Astrocyte (in vitro differentiated cells and primary cell): Measurements from ENCODE around the gene ANO8. TPM values are rescaled to one million over a fixed set of nuclear protein-coding genes. Genes with fewer than 3 reads are reported as not detected.

ENCODE experiments used
- DNase-seq: peaks from one replicate; pipeline ENCODE4 v3.0.0-alpha.2; 2010; ENCODE audit warnings: low read depth
- FAIRE-seq: peaks from 2 replicates; lab custom pipeline; 2011; peaks lifted over from hg19 to GRCh38; lab: Jason Lieb, UNC
- H2AFZ ChIP-seq: 2 replicates; pipeline ENCODE4 v1.6.0; 2012; ENCODE audit warnings: low read depth, low read length, inconsistent platforms
- H3K27ac ChIP-seq: 2 replicates; pipeline ENCODE4 v1.5.1; 2011; ENCODE audit warnings: low read depth, low read length, inconsistent platforms
- H3K27me3 ChIP-seq: 2 replicates; pipeline ENCODE4 v1.6.0; 2011; ENCODE audit warnings: low read length, inconsistent platforms; ENCODE audit not compliant: insufficient read depth
- H3K36me3 ChIP-seq: 2 replicates; pipeline ENCODE4 v1.5.1; 2011; ENCODE audit warnings: low read length, inconsistent platforms; ENCODE audit not compliant: insufficient read depth
- H3K4me1 ChIP-seq: 2 replicates; pipeline ENCODE4 v1.5.1; 2011; ENCODE audit warnings: low read length, inconsistent platforms; ENCODE audit not compliant: insufficient read depth
- H3K4me2 ChIP-seq: 2 replicates; pipeline ENCODE4 v1.6.0; 2012; ENCODE audit warnings: low read length, inconsistent platforms
- H3K4me3 ChIP-seq: 2 replicates; pipeline ENCODE4 v1.5.1; 2011; ENCODE audit warnings: low read depth, mild to moderate bottlenecking, low read length, inconsistent platforms; ENCODE audit not compliant: insufficient read depth
- H3K79me2 ChIP-seq: 2 replicates; pipeline ENCODE4 v1.6.0; 2012; ENCODE audit warnings: mild to moderate bottlenecking, low read length, inconsistent platforms; ENCODE audit not compliant: insufficient read depth
- H3K9ac ChIP-seq: 2 replicates; pipeline ENCODE4 v1.6.0; 2012; ENCODE audit warnings: mild to moderate bottlenecking, low read length, inconsistent platforms
- H3K9me3 ChIP-seq: 2 replicates; pipeline ENCODE4 v1.5.1; 2012; ENCODE audit warnings: low read depth, mild to moderate bottlenecking, low read length, inconsistent platforms; ENCODE audit not compliant: insufficient read depth
- H4K20me1 ChIP-seq: 2 replicates; pipeline ENCODE4 v1.6.0; 2012; ENCODE audit warnings: low read length, inconsistent platforms; ENCODE audit not compliant: insufficient read depth
- H3K27ac Mint-ChIP-seq: one replicate; pipeline ENCODE4 v1.8.0; 2021; ENCODE audit warnings: mild to moderate bottlenecking, mixed read lengths; ENCODE audit not compliant: unreplicated experiment
- H3K27me3 Mint-ChIP-seq: one replicate; pipeline ENCODE4 v1.8.0; 2021; ENCODE audit warnings: low read depth, mixed read lengths; ENCODE audit not compliant: unreplicated experiment
- H3K36me3 Mint-ChIP-seq: one replicate; pipeline ENCODE4 v1.8.0; 2021; ENCODE audit warnings: low read depth, mixed read lengths; ENCODE audit not compliant: unreplicated experiment
- H3K4me1 Mint-ChIP-seq: one replicate; pipeline ENCODE4 v1.8.0; 2021; ENCODE audit warnings: low read depth, mixed read lengths; ENCODE audit not compliant: unreplicated experiment
- H3K4me3 Mint-ChIP-seq: one replicate; pipeline ENCODE4 v1.8.0; 2021; ENCODE audit warnings: mild to moderate bottlenecking, moderate library complexity, mixed read lengths; ENCODE audit not compliant: unreplicated experiment
- H3K9me3 Mint-ChIP-seq: one replicate; pipeline ENCODE4 v1.8.0; 2021; ENCODE audit warnings: mild to moderate bottlenecking, mixed read lengths; ENCODE audit not compliant: unreplicated experiment
- CTCF ChIP-seq: IDR thresholded peaks from 2 replicates; pipeline ENCODE4 v1.5.1; 2011; ENCODE audit warnings: low read depth, mild to moderate bottlenecking, inconsistent platforms, low read length, moderate library complexity; ENCODE audit not compliant: insufficient read depth
- EZH2 ChIP-seq: IDR thresholded peaks from 2 replicates; pipeline ENCODE4 v1.6.1; 2012; ENCODE audit warnings: mild to moderate bottlenecking, low read length, inconsistent platforms; ENCODE audit not compliant: insufficient read depth
- total RNA-seq: library from RNA; stranded (reverse); gene quantifications from 2 replicates; pipeline ENCODE4 v1.2.1, GENCODE V29; 2021

ANO8 gene
- total RNA-seq, 1 donor from 2014 or later = 8.1 TPM

- Histone ChIP-seq H3K4me2 (no peak overlapping the region), H2AFZ (no peak overlapping the region), H3K9me3 (no peaks in the 10 kb centered on the region), H3K79me2 (no peaks in the 10 kb centered on the region), H3K4me1 (peaks cover 11% of the 10 kb centered on the region), H3K9ac (no peak overlapping the region), H3K36me3 (no peaks in the 10 kb centered on the region), H3K4me3 (no peak overlapping the region), H3K27me3 (no peaks in the 10 kb centered on the region), H3K27ac (no peak overlapping the region), H4K20me1 (peaks cover 2% of the 10 kb centered on the region)
- TF ChIP-seq CTCF (no peak), EZH2 (no peak)
- DNase-seq (no peak), FAIRE-seq (no peak)
- H3K9me3 Mint-ChIP-seq = no peaks in the 10 kb centered on the region
- peaks cover 2% of the 10 kb centered on the region for H3K27me3 Mint-ChIP-seq
- no peak overlapping the region for H3K4me3 Mint-ChIP-seq
- H3K27ac Mint-ChIP-seq = no peak overlapping the region
- peaks cover 7% of the 10 kb centered on the region for H3K36me3 Mint-ChIP-seq
- peaks cover 9% of the 10 kb centered on the region for H3K4me1 Mint-ChIP-seq
Measured at GRCh38 chr19:17330262-17331044, 4.2 kb downstream of the ANO8 start.

GRCh38 chr19:17329366-17330261 lies 5.0 kb downstream of the ANO8 start:
- Histone ChIP-seq H3K79me2 (no peaks in the 10 kb centered on the region), H3K9ac (no peak overlapping the region), H3K9me3 (no peaks in the 10 kb centered on the region), H3K27me3 (no peaks in the 10 kb centered on the region), H4K20me1 (peaks cover 2% of the 10 kb centered on the region), H3K4me1 (peaks cover 11% of the 10 kb centered on the region), H3K27ac (no peak overlapping the region), H2AFZ (no peak overlapping the region), H3K36me3 (no peaks in the 10 kb centered on the region), H3K4me3 (no peak overlapping the region), H3K4me2 (no peak overlapping the region)
- Mint-ChIP-seq H3K4me1 (peaks cover 6% of the 10 kb centered on the region), H3K9me3 (no peaks in the 10 kb centered on the region), H3K27ac (no peak overlapping the region), H3K27me3 (peaks cover 2% of the 10 kb centered on the region), H3K36me3 (peaks cover 7% of the 10 kb centered on the region), H3K4me3 (no peak overlapping the region)
- TF ChIP-seq EZH2 = no peak
- no peak for TF ChIP-seq CTCF
- FAIRE-seq = no peak
- no peak for DNase-seq
